HUES48 (cell line): ENCODE measurements around the gene TDRKH.
A peak's percentile ranks its signal among the peaks of the same experiment; 100 is the strongest.

ENCODE experiments used
- H3K27ac ChIP-seq: one replicate; pipeline ENCODE4 v1.7.0; 2013; ENCODE audit warnings: low read depth, low read length, inconsistent platforms
- H3K27me3 ChIP-seq: 2 replicates; pipeline ENCODE4 v1.6.1; 2013; ENCODE audit warnings: mild to moderate bottlenecking, low read length; ENCODE audit not compliant: control insufficient read depth, insufficient read depth
- H3K36me3 ChIP-seq: 2 replicates; pipeline ENCODE4 v1.6.1; 2013; ENCODE audit warnings: low read length; ENCODE audit not compliant: control insufficient read depth, insufficient read depth
- H3K4me1 ChIP-seq: 2 replicates; pipeline ENCODE4 v1.6.1; 2013; ENCODE audit warnings: mild to moderate bottlenecking, low read length; ENCODE audit not compliant: control insufficient read depth, insufficient read depth
- H3K4me3 ChIP-seq: 2 replicates; pipeline ENCODE4 v1.5.1; 2013; ENCODE audit warnings: mild to moderate bottlenecking, low read depth, low read length
- H3K9ac ChIP-seq: 2 replicates; pipeline ENCODE4 v1.6.1; 2013; ENCODE audit warnings: mild to moderate bottlenecking, low read depth, low read length, moderate library complexity
- H3K9me3 ChIP-seq: 2 replicates; pipeline ENCODE4 v1.6.1; 2013; ENCODE audit warnings: low read length; ENCODE audit not compliant: control insufficient read depth, insufficient read depth

The TDRKH gene

DNA sequence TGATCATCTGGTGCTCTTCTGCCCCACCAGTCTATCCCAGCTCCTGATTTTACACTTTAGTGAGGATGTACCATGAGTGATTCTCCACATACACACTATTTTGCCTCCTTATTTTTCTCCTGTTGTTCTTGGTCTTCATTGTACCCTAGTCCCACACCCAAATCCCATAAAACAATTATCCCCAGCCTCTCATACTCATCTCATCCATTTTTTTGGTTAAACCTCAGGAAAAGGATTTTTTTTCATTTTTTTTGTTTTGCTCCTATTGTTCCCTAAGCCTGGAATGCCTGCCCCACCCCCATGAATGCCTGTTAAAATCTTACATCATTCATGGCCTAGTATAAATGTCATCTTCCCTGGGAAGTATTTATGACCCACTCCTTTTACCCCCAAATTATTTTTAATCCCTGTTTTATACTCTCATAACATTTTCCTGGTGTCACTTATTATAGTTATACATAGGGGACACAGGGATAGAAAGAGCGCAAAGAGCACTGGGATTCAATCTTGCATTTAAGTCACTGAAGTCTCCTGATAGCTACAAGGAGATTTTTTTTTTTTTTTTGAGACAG lies 19.8 kb upstream of the TDRKH start:
- Histone ChIP-seq H3K9ac (peak overlapping the region; percentile 26; the same call in 1 of the 2 replicates), H3K4me3 (no peak overlapping the region), H3K27me3 (no peaks in the 10 kb centered on the region), H3K9me3 (no peaks in the 10 kb centered on the region), H3K4me1 (peaks cover 12% of the 10 kb centered on the region), H3K36me3 (no peaks in the 10 kb centered on the region), H3K27ac (no peak overlapping the region)

DNA sequence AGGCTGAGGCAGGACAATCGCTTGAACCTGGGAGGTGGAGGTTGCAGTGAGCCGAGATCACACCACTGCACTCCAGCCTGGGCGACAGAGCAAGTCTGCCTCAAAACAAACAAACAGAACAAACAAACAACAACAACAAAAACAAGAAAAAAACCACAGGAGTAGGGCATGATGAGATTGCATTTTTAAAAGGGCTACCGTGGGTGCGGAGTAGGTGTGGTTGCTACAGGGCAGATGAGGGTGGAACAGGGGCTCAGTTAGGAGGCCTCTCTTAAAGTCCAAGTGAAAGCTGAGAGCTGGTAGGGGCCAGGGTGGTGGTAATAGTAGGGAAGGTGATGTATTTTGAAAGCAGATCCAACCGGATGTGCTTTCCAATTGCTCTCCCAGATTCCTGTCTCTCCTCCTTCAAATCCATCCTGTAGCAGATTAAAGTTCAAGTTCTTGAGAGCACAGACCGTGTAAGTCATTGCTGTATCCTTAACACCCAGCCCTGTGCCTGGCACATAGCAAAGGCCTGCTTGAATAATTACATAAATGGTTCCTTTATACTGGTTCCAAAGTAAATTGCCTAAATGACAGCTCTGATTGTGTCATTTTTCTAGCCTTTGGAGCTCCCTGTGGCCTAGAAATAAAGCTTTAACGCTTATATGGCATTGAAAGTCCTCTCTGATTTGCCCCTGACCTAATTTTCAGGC lies 19.1 kb upstream of the TDRKH start:
- Histone ChIP-seq H3K9ac (peak overlapping the region; percentile 26; the same call in 1 of the 2 replicates), H3K36me3 (no peaks in the 10 kb centered on the region), H3K27me3 (no peaks in the 10 kb centered on the region), H3K27ac (no peak overlapping the region), H3K4me1 (peaks cover 12% of the 10 kb centered on the region), H3K4me3 (no peak overlapping the region), H3K9me3 (no peaks in the 10 kb centered on the region)

DNA sequence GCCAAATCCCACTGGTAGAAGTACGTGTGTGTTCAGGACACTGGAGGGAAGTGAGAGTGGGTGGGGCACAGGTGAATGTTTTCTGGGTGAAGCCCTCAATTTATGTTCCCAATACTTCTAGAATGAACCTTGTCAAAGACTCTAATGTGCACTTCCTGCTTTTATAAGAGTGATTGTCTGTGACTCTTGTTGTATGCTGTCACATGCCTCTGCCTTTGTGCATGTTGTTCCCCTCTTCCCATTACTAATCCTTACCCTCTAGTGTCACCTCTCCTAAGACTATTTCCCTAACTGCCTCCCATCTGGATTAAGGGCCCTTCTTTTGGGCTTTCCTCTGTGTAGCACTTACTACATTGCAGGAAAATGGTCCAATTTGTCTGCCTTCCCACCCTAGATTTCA lies 17.5 kb upstream of the TDRKH start:
- Histone ChIP-seq H3K4me1 (peaks cover 12% of the 10 kb centered on the region), H3K36me3 (no peaks in the 10 kb centered on the region), H3K9me3 (no peaks in the 10 kb centered on the region), H3K4me3 (no peak overlapping the region), H3K27ac (no peak overlapping the region), H3K27me3 (no peaks in the 10 kb centered on the region), H3K9ac (no peak overlapping the region)

DNA sequence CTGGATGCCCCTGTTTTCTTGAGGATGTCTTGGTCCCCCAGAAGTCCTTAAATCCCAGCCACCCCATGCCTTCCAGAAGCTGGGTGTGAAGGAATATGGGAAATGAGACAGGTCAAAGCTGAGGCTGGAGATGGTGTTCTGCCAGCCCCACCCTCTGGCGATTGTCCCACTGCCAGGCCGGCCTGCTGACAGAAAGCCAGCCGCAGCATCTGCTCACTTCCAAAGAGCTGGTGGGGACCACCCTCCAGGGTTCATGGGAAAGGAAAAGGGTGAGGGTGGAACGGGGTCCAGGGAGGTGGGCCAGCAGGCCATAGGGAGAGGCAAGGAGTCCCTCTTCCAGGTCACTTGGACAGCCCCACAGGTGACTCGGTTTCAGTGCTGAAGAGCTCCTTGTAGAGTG lies 16.8 kb upstream of the TDRKH start:
- Histone ChIP-seq H3K4me1 (peaks cover 12% of the 10 kb centered on the region), H3K9ac (no peak overlapping the region), H3K4me3 (no peak overlapping the region)

GRCh38 chr1:151806170-151806569 lies 15.9 kb upstream of the TDRKH start:
- H3K27ac ChIP-seq, result no peak overlapping the region
- H3K4me1 ChIP-seq, result peaks cover 10% of the 10 kb centered on the region
- no peaks in the 10 kb centered on the region for H3K36me3 ChIP-seq
- no peak overlapping the region for H3K9ac ChIP-seq
- H3K27me3 ChIP-seq, result 0 out of 2 replicates have a peak, but pooled peaks cover 3% of the 10 kb centered on the region
- H3K9me3 ChIP-seq, result no peaks in the 10 kb centered on the region
- H3K4me3 ChIP-seq, result no peak overlapping the region

More for the DNA sequence above, 16.8 kb upstream of the TDRKH start:
- Histone ChIP-seq H3K27ac (no peak overlapping the region), H3K36me3 (no peaks in the 10 kb centered on the region), H3K27me3 (0 out of 2 replicates have a peak, but pooled peaks cover 3% of the 10 kb centered on the region), H3K9me3 (no peaks in the 10 kb centered on the region)

DNA sequence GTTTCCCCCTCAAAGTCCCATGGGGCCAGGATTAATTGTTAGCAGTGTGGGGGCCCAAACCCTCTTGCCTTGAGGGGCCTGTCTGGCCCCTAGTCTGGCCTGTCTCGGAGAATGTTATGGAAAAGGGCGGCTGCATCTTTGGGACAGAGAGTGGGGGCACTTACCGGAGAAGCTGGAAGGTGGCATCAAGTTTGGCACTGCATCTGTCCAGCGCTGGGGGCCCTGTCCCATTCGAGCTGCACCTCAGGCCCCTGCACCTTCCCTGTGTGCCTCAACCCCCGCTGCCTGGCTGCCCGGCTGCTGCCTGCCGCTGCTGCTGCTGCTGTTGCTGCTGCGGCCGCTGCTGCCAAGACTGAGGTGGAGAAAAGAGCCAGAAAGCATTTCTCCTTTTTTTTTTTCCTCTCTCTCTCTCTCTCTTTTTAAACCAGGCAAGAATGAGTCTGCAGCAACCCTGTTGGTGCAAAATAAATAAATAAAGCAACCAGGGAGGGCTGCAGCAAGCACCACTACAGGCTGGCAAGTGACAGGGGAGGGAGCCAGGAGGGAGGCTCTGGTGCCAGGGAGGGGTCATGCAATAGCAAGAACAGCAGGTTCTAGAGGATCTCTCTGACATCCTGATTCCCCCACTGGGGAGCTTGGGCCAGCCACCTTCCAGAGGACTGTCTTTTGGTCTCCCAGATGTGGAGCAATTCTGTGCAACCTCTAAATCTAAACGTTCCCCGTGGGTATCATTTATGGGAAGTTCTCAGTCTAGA lies 14.9 kb upstream of the TDRKH start, which contains the start of gene LINGO4:
TSS of gene LINGO4 (minus strand) at position 354 of the 755 bp plus-strand sequence. CDS start 2,715 bp downstream, outside the sequence.
- Histone ChIP-seq H3K27ac (no peak within 1 kb of the TSS), H3K4me1 (peaks cover 7% of the 10 kb centered on the region), H3K9ac (no peak within 1 kb of the TSS)

GRCh38 chr1:151803915-151804314 lies 13.6 kb upstream of the TDRKH start:
- Histone ChIP-seq H3K9me3 (no peaks in the 10 kb centered on the region), H3K36me3 (no peaks in the 10 kb centered on the region), H3K27ac (no peak overlapping the region), H3K9ac (no peak overlapping the region), H3K27me3 (0 out of 2 replicates have a peak, but pooled peaks cover 3% of the 10 kb centered on the region), H3K4me1 (no peaks in the 10 kb centered on the region), H3K4me3 (no peak overlapping the region)

More for the DNA sequence above, 14.9 kb upstream of the TDRKH start, which contains the start of gene LINGO4:
- Histone ChIP-seq H3K9me3 (no peaks in the 10 kb centered on the region), H3K36me3 (no peaks in the 10 kb centered on the region), H3K4me3 (no peak within 1 kb of the TSS), H3K27me3 (0 out of 2 replicates have a peak, but pooled peaks cover 3% of the 10 kb centered on the region)

DNA sequence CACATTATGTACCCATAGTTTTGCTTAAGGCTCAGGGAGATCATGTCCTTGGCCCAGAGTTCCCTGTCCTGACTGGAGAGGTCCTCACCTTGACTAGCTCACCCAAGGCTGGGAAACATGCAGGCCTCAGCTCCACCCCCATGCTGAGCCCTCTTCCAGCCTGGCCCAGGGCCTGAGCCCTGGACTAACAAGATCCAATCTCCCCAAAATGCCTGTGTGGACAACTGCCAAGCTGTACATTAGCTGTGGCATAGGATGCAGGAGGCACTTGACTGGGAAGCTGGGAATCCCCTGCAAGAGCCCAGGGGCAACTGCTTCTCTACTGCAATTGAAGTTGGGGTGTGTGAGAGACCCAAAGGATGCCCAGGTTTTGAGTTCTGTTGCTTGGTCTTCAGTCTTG lies 12.9 kb upstream of the TDRKH start:
- H3K4me1 ChIP-seq, result no peaks in the 10 kb centered on the region

GRCh38 chr1:151802372-151802771 lies 12.1 kb upstream of the TDRKH start:
- H3K4me3 ChIP-seq, result no peak overlapping the region
- no peaks in the 10 kb centered on the region for H3K4me1 ChIP-seq
- H3K27me3 ChIP-seq, result 0 out of 2 replicates have a peak, but pooled peaks cover 3% of the 10 kb centered on the region
- H3K9ac ChIP-seq, result no peak overlapping the region
- no peak overlapping the region for H3K27ac ChIP-seq
- H3K36me3 ChIP-seq, result no peaks in the 10 kb centered on the region
- no peaks in the 10 kb centered on the region for H3K9me3 ChIP-seq

More for the DNA sequence above, 12.9 kb upstream of the TDRKH start:
- Histone ChIP-seq H3K36me3 (no peaks in the 10 kb centered on the region), H3K27ac (no peak overlapping the region), H3K4me3 (no peak overlapping the region), H3K27me3 (0 out of 2 replicates have a peak, but pooled peaks cover 3% of the 10 kb centered on the region), H3K9ac (no peak overlapping the region), H3K9me3 (no peaks in the 10 kb centered on the region)

DNA sequence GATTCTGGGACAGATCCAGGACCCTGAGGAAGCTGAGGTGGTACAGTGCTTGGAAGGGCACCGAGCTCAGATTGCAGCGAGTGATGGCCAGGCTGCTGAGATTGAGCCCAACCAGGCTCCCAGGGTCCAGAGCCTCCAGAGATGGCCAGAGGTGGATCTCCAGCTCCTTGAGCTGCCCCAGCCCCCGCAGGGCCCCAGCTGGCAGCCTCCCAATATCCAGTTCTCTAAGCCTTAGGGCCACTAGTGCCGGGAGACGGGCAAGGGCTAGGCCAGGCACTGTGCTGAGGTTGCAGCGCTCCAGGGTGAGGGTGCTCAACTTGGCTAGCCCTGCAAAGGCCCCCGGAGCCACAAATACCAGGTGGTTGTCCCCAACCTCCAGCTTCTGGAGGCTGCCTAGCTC lies 11.5 kb upstream of the TDRKH start:
- Histone ChIP-seq H3K27ac (no peak overlapping the region), H3K36me3 (no peaks in the 10 kb centered on the region), H3K9ac (no peak overlapping the region), H3K4me1 (no peaks in the 10 kb centered on the region), H3K4me3 (no peak overlapping the region), H3K9me3 (no peaks in the 10 kb centered on the region), H3K27me3 (0 out of 2 replicates have a peak, but pooled peaks cover 3% of the 10 kb centered on the region)
